AG09309 (cell line): ENCODE data around the gene SEC11A.
"Not testable (repeated sequence)": the region's sequence is repeated elsewhere in the genome, so short reads cannot be mapped to it uniquely, and the experiment has no call there.

ENCODE experiments used
- DNase-seq: peaks from one replicate; pipeline ENCODE4 v3.0.0-alpha.2; 2010; ENCODE audit warnings: low read depth
- H3K4me3 ChIP-seq: 2 replicates; pipeline ENCODE4 v1.5.1; 2011; ENCODE audit warnings: mild to moderate bottlenecking, low read depth, low read length, moderate library complexity; ENCODE audit not compliant: control insufficient read depth
- TF ChIP-seq, protein P1 (sequence below): IDR thresholded peaks from 2 replicates; pipeline ENCODE4 v1.5.1; 2011; ENCODE audit warnings: mild to moderate bottlenecking, low read depth, low read length, inconsistent platforms; ENCODE audit not compliant: insufficient read depth, control insufficient read depth; ENCODE audit errors: missing control alignments

The SEC11A gene

DNA sequence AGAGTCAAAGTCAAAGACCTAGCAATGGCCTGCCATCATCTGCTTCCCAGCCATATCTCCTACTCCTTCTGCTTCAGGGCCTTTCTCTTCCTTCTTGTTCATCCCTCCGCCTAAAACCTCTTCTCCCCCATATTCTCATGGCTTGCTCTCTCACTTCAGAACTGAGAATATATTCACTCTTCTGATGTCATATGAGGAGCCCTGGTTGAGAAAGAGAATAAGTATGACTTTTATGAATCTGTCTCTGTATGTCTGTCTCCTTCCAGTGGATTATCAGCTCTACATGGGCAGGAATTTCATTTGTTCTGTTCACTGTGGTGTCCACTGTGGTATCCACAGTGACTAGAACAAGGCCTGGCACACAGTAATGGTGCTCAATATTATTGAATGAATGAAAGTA, 44.3 kb upstream of the SEC11A start:
- no peak for DNase-seq
- TF ChIP-seq, protein P1, sequence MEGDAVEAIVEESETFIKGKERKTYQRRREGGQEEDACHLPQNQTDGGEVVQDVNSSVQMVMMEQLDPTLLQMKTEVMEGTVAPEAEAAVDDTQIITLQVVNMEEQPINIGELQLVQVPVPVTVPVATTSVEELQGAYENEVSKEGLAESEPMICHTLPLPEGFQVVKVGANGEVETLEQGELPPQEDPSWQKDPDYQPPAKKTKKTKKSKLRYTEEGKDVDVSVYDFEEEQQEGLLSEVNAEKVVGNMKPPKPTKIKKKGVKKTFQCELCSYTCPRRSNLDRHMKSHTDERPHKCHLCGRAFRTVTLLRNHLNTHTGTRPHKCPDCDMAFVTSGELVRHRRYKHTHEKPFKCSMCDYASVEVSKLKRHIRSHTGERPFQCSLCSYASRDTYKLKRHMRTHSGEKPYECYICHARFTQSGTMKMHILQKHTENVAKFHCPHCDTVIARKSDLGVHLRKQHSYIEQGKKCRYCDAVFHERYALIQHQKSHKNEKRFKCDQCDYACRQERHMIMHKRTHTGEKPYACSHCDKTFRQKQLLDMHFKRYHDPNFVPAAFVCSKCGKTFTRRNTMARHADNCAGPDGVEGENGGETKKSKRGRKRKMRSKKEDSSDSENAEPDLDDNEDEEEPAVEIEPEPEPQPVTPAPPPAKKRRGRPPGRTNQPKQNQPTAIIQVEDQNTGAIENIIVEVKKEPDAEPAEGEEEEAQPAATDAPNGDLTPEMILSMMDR: no peak
- H3K4me3 ChIP-seq: no peak overlapping the region

DNA sequence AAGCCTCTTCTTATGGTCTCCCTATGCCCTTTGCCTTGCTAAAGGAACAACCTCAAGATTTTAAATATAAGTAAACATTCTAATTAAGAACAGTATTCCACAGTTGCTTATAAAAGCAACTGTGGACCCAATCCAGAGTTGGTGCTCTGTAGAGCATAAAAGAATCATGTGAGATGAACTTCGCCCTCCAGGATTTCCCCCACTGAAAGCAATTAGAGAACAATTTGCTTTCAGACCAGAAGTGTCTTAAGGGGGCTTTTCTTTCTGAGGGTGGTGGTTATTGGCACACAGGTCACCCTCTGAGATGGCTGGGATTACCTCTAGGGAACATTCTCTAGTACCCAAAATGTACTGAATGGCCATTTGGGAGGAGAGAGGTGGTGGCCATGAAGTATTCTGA, 43.1 kb upstream of the SEC11A start:
- TF ChIP-seq, protein P1: no peak
- no peak overlapping the region for H3K4me3 ChIP-seq
- no peak for DNase-seq

DNA sequence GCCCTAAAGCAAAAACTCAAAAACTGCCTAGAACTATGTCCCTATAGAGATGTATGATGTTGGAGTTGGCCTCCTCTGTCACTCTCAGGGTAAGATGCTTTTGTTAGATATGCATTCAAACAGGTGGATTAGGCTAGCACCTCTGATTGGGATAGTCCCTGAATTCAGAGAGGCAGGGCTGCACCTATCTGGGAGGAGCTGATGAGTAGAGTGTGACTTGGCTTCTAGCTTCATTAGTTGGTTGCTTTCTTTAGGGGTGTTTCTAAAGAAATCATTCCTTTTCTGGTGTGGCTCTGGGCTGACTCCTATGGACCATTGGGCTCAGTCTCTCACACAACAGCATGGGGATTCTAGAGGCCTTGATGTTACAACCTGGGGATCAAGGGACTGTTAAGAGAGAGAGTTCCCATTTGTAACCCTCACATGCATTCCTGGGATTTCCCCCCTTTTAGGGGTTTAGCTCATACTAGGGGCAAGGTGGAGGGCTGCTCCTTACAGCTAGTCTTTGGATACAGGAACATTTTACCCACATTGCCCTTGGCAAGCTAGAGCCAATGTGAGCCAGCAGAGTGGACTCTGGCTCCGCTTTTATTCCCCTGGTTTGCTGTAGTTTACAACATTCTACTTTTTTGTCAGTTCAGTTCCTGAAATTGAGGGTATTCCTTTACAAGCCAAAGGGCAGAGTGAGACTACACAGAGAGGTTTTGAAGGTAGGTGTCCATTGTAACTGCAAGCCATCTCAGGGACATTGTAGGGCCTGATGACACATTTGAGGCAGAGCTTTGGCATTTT, 40.0 kb upstream of the SEC11A start:
- TF ChIP-seq, protein P1: no peak
- no peak overlapping the region for H3K4me3 ChIP-seq
- DNase-seq: no peak

DNA sequence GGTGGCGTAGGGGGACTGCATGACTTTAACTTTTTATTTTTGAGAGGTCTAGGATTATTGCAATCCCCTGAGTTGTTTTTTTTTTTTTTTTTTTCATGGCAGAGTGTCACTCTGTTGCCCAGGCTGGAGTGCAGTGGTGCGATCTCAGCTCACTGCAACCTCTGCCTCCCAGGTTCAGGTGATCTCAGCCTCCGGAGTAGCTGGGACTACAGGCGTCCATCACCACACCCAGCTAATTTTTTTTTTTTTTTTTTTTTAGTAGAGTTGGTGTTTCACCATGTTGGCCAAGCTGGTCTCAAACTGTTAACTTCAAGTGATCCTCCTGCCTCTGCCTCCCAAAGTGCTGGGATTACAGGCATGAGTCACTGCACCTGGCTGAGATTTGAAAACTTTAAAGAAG, 39.0 kb upstream of the SEC11A start:
- H3K4me3 ChIP-seq, DNase-seq: not testable (repeated sequence)

DNA sequence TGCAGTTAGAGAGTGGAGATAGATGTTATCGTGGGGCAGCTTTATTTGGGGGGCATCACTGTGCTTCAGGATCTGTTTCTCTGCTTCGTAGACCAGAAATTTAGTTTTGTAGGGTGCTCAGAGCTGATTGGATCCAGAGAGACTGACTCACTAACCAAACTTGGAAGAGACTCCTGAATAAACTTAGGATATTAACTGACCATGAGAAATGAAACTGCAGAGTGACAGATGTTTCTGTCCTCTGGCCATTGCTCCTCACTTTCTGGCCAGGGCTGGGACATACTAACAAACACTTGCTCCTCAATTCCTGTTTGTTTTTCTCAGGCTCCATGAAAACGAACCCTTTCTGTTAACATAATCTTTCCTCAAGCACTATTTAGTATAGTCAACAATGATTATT, 36.8 kb upstream of the SEC11A start:
- H3K4me3 ChIP-seq: no peak overlapping the region
- TF ChIP-seq, protein P1: no peak

DNA sequence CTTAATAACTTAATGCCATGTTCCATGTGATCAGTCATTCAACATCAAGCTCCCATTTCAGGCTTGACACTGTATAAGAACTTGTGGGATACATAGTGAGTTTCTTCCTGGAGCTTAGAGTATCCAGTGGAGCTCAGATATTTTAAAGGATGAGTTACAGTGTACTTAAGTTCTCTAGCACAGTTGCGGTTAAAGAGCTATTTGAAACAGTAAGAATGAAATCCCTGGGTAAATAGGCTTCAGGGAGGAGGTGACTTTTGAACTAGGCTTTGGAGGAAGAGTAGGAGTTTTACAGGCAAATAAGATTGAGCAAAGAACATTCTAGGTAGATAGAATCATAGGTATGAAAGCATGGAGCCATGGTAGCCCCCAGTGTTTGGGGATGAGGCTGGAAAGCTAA, 36.3 kb upstream of the SEC11A start:
- no peak for DNase-seq
- TF ChIP-seq, protein P1: no peak
- no peak overlapping the region for H3K4me3 ChIP-seq

More for the DNA sequence above, 36.8 kb upstream of the SEC11A start:
- DNase-seq: no peak

DNA sequence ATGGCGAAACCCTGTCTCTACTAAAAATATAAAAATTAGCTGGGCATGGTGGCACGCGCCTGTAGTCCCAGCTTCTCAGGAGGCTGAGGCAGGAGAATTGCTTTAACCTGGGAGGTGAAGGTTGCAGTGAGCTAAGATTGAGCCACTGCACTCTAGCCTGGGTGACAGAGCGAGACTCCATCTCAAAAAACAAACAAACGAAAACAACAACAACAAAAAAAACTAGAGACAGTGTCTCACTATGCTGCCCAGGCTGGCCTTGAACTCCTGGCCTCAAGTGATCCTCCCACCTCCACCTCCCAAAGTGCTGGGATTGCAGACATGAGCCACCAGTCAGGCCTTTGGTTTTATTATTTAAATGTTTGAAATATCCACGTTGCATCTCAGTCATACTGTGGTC, 35.8 kb upstream of the SEC11A start:
- H3K4me3 ChIP-seq, DNase-seq: not testable (repeated sequence)
